ENCODE results near the gene DCAF5. TPM values are rescaled to one million over a fixed set of nuclear protein-coding genes. Genes with fewer than 3 reads are reported as not detected.

The DCAF5 gene
- total and polyA plus RNA-seq, 2 of the 13 experiments (the other 11 are each of a cell fraction or from before 2014, with no cell fraction given), result 13.4 to 31.6 TPM

DNA sequence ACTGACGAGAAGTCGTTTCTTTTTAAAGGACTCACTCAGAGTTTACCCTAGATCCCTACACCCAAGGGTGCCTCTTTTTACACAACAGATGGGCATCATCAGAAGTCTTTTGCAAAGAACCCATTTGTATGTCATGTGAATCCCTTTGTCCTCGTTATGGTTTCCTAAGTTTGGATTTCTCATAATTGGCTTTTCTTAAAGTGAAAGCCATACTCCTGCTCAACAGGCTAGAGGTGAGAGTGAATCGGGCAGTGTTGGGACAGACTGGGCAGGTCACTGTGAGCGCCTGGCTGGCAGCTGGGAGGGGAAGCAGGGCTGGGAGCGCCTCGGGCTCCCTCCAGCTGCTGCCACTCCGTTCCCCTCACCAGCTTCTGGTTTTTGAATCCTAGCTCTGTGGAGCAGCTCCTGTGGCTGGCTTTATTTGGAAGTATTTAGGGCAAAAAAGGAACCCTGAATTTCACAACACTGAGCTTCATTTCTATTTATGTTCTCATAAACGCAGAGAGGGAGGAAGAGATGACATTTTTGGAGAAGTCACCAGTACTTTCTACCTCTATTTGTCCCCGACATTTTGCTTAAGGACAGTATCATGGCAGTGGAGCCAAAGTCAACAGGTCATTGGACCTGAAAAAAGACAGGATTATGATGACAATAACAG, 110.0 kb downstream of the DCAF5 start:
- intact Hi-C loops (cut with micrococcal nuclease; ENCODE audit: unreplicated experiment), result no loop called here
- ChIA-PET POLR2A (no interaction called here), CTCF (ENCODE audit: low intra/inter-chr PET ratio, low total read pairs) (no interaction called here)
- ATAC-seq (peak; percentile 75), FAIRE-seq (no peak), DNase-seq (ENCODE audit: low spot score) (no peak)
- peak overlapping the region; percentile 40 for H3K4me2 ChIP-seq (ENCODE audit: low read depth, low read length)
- H4K20me1 ChIP-seq (ENCODE audit: insufficient read depth, low read length), result no peaks in the 10 kb centered on the region
- in situ Hi-C loops (cut with HindIII; ENCODE audit: extremely low pct_ligation_motif_present, low pct_unique_long_range_greater_than_20kb), result no loop called here
- no peak overlapping the region for H3K4me3 ChIP-seq (replicated peaks in 1 of 3; ENCODE audit: insufficient read depth in 1 of 3, low read depth in 2 of 3, low read length in 3 of 3)
- H2AFZ ChIP-seq (ENCODE audit: low read length), result no peak overlapping the region
- peaks cover 0 to 31% of the 10 kb centered on the region in 2 experiments; a peak in 3 of 5 replicates for H3K27me3 ChIP-seq (ENCODE audit: control insufficient read depth in 1 of 2, insufficient read depth in 2 of 2, low read length in 2 of 2)
- 2% methylated on average over 10 of the region's 10 CpGs for WGBS (ENCODE audit: low lambda C conversion rate)
- peaks cover 29% of the 10 kb centered on the region for H3K4me1 ChIP-seq (ENCODE audit: insufficient read depth, low read length)
- H3K9ac ChIP-seq (ENCODE audit: insufficient read depth, low read depth, low read length), result no peak overlapping the region
- no peak for TF ChIP-seq ZNF563 (CRISPR knock-in tag; IDR thresholded peaks at IDR 0.05)
- TF ChIP-seq, protein P1, sequence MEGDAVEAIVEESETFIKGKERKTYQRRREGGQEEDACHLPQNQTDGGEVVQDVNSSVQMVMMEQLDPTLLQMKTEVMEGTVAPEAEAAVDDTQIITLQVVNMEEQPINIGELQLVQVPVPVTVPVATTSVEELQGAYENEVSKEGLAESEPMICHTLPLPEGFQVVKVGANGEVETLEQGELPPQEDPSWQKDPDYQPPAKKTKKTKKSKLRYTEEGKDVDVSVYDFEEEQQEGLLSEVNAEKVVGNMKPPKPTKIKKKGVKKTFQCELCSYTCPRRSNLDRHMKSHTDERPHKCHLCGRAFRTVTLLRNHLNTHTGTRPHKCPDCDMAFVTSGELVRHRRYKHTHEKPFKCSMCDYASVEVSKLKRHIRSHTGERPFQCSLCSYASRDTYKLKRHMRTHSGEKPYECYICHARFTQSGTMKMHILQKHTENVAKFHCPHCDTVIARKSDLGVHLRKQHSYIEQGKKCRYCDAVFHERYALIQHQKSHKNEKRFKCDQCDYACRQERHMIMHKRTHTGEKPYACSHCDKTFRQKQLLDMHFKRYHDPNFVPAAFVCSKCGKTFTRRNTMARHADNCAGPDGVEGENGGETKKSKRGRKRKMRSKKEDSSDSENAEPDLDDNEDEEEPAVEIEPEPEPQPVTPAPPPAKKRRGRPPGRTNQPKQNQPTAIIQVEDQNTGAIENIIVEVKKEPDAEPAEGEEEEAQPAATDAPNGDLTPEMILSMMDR (CRISPR knock-in tag; IDR thresholded peaks at IDR 0.05), result peak; percentile 19; the same call in 1 of the 2 replicates
- TF ChIP-seq, protein P2, sequence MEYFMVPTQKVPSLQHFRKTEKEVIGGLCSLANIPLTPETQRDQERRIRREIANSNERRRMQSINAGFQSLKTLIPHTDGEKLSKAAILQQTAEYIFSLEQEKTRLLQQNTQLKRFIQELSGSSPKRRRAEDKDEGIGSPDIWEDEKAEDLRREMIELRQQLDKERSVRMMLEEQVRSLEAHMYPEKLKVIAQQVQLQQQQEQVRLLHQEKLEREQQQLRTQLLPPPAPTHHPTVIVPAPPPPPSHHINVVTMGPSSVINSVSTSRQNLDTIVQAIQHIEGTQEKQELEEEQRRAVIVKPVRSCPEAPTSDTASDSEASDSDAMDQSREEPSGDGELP (IDR thresholded peaks at IDR 0.05; ENCODE audit: borderline replicate concordance, low read depth), result 0 out of 2 replicates have a peak, but pooled peaks have one; percentile 13
- H3K27ac ChIP-seq (ENCODE audit: extremely low read length, insufficient read depth, low read length), result no peak overlapping the region
- no peaks in the 10 kb centered on the region for H3K79me2 ChIP-seq (ENCODE audit: insufficient read depth, low read length)
- no peaks in the 10 kb centered on the region for H3K9me3 ChIP-seq (ENCODE audit: low read length)
- H3K36me3 ChIP-seq (replicated peaks in 1 of 2; ENCODE audit: control insufficient read depth in 1 of 2, insufficient read depth in 2 of 2, low read length in 2 of 2), result no peaks in the 10 kb centered on the region
- BruUV-seq (replicated peaks), result no TSS peak

DNA sequence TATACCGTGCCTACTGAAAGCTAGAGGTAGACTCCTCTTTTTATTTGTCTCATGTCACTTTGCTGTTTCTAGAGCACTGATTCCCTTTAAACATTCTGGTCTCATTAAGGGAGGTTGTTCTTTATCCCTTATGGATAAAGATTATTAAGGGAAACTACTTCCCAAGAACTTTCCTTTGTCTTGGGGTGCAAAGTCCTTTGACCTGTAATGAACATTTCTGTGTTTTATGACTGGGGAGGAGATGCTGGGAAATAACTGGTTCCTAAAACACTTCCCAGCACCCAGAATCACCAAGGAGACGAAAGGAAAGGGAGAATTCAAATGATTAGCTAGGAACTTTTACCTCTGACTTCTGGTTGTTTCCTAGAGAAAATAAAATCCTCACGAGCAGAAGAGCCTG, 110.6 kb downstream of the DCAF5 start:
- no peak overlapping the region for H3K4me2 ChIP-seq (ENCODE audit: low read depth, low read length)
- no TSS peak for BruUV-seq (replicated peaks)
- H3K9me3 ChIP-seq (ENCODE audit: low read length), result no peaks in the 10 kb centered on the region
- 16% methylated on average over 3 of the region's 3 CpGs for WGBS (ENCODE audit: low lambda C conversion rate)
- ChIA-PET POLR2A (interaction anchor here (0.6 kb wide), 1 partner anchor 157 kb away, joined by 3 read pairs; no protein-coding TSS in a partner anchor), CTCF (ENCODE audit: low intra/inter-chr PET ratio, low total read pairs) (no interaction called here)
- no peak overlapping the region for H3K4me3 ChIP-seq (replicated peaks in 1 of 3; ENCODE audit: insufficient read depth in 1 of 3, low read depth in 2 of 3, low read length in 3 of 3)
- no peak overlapping the region for H3K27ac ChIP-seq (ENCODE audit: extremely low read length, insufficient read depth, low read length)
- FAIRE-seq, result no peak
- peaks cover 0 to 37% of the 10 kb centered on the region in 2 experiments; a peak in 3 of 5 replicates for H3K27me3 ChIP-seq (ENCODE audit: control insufficient read depth in 1 of 2, insufficient read depth in 2 of 2, low read length in 2 of 2)
- in situ Hi-C loops (cut with HindIII; ENCODE audit: extremely low pct_ligation_motif_present, low pct_unique_long_range_greater_than_20kb), result no loop called here
- H3K9ac ChIP-seq (ENCODE audit: insufficient read depth, low read depth, low read length), result no peak overlapping the region
- peaks cover 29% of the 10 kb centered on the region for H3K4me1 ChIP-seq (ENCODE audit: insufficient read depth, low read length)
- ATAC-seq, result no peak
- TF ChIP-seq, protein P3, sequence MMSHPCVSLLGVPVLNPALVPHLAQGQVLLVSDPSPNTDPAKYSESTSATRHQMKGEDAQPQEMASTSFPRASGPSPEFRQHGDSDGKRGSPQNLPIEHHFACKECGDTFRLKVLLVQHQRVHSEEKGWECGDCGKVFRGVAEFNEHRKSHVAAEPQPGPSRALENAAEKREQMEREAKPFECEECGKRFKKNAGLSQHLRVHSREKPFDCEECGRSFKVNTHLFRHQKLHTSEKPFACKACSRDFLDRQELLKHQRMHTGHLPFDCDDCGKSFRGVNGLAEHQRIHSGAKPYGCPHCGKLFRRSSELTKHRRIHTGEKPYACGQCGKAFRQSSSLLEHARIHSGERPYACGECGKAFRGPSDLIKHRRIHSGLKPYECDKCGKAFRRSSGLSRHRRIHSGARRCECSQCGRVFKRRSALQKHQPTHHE (CRISPR knock-in tag; IDR thresholded peaks at IDR 0.05; ENCODE audit: borderline replicate concordance), result no peak
- no peak for TF ChIP-seq BRCA1 (CRISPR knock-in tag; IDR thresholded peaks at IDR 0.05)
- TF ChIP-seq KLF15 (CRISPR knock-in tag; IDR thresholded peaks at IDR 0.05; ENCODE audit: borderline replicate concordance), result no peak
- TF ChIP-seq NR2F6 (IDR thresholded peaks at IDR 0.05), result no peak
- TF ChIP-seq NR2F6 (CRISPR knock-in tag; IDR thresholded peaks at IDR 0.05), result no peak
- no peak for TF ChIP-seq MAZ (IDR thresholded peaks at IDR 0.05; ENCODE audit: borderline replicate concordance, low read depth, low read length)
- no peak for TF ChIP-seq MAZ (CRISPR knock-in tag; IDR thresholded peaks at IDR 0.05; ENCODE audit: low read depth)
- TF ChIP-seq ZNF496 (CRISPR knock-in tag; IDR thresholded peaks at IDR 0.05; ENCODE audit: insufficient replicate concordance), result no peak
- no peak for TF ChIP-seq SMC3 (IDR thresholded peaks at IDR 0.05; ENCODE audit: low read length)
- no peak for TF ChIP-seq NBN (conservative IDR thresholded peaks at IDR 0.05)
- TF ChIP-seq TARDBP (CRISPR knock-in tag; IDR thresholded peaks at IDR 0.05), result no peak
- TF ChIP-seq ZNF136 (CRISPR knock-in tag; IDR thresholded peaks at IDR 0.05; ENCODE audit: low read depth), result no peak
- no peak for TF ChIP-seq TGIF2 (CRISPR knock-in tag; IDR thresholded peaks at IDR 0.05)
- H3K36me3 ChIP-seq (replicated peaks in 1 of 2; ENCODE audit: control insufficient read depth in 1 of 2, insufficient read depth in 2 of 2, low read length in 2 of 2), result no peaks in the 10 kb centered on the region
- H3K79me2 ChIP-seq (ENCODE audit: insufficient read depth, low read length), result no peaks in the 10 kb centered on the region
- no peak overlapping the region for H2AFZ ChIP-seq (ENCODE audit: low read length)
- DNase-seq (ENCODE audit: low spot score), result no peak
- H4K20me1 ChIP-seq (ENCODE audit: insufficient read depth, low read length), result no peaks in the 10 kb centered on the region
- intact Hi-C loops (cut with micrococcal nuclease; ENCODE audit: unreplicated experiment), result no loop called here

Measured in HepG2 (cell line).